GM19328 (cell line): ENCODE data around the gene EPG5.
"Not testable (repeated sequence)": the region's sequence is repeated elsewhere in the genome, so short reads cannot be mapped to it uniquely, and the experiment has no call there.

Source experiments
- ATAC-seq: cut with Tn5 transposase; IDR thresholded peaks from one replicate; pipeline ENCODE4 v1.9.1; 2021; ENCODE audit warnings: mild to moderate bottlenecking, moderate library complexity; ENCODE audit not compliant: unreplicated experiment

EPG5 gene

DNA sequence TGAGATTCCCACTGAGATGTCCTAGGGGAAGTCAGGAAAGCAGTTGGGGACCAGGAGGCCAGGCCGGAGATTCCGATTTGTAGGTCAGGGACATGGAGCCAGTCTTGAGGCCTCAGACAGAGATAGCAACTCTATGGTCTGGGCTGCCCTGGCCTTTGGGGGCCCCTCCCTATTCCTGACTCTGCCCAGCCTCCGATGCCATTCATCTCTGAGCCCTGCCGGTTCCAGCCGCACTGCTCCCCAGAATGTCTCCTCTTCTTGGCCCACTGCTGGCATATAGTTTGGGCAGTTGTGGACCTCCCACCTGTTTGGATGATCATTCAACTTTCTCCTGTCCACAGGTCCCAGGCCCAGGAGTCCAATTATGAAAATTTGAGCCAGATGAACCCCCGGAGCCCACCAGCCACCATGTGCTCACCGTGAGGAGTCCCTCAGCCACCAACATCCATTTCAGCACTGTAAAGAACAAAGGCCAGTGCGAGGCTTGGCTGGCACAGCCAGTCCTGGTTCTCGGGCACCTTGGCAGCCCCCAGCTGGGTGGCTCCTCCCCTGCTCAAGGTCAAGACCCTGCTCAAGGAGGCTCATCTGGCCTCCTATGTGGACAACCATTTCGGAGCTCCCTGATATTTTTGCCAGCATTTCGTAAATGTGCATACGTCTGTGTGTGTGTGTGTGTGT, 125.2 kb downstream of the EPG5 start:
- ATAC-seq, result no peak

DNA sequence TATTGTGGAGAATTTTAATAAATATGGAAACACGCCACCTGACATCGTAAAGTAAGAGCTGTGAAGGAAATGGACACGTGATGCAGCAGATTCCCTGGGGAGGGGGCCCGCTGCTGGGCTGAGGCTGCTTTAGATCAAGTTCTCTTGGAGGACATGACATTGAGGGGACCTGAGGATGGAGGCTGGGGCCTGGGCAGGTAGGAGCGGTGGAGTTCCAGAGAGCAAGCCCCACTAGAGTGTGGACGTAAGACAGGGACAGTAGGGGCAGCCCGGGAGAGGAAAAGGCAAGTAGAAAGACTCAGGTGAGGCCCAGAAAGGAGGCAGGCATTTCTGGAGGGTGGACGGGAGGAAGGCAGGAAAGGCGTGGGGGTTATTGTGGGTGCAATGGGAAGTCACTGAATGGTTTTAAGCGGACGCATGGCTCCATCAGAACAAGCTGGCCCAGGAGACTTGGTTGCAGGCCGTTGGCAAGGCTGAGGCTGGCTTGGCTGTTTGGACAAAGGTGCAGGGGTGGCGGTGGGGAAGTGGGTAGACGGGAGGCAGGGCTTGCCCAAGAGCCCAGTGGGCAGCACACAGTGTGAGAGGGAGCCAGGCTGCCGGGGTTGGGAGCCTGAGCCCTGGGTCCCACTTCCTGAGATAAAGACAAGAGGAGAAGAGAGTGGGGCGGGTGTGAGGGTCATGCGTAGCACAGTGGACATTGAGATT, 125.9 kb downstream of the EPG5 start:
- ATAC-seq, result no peak

DNA sequence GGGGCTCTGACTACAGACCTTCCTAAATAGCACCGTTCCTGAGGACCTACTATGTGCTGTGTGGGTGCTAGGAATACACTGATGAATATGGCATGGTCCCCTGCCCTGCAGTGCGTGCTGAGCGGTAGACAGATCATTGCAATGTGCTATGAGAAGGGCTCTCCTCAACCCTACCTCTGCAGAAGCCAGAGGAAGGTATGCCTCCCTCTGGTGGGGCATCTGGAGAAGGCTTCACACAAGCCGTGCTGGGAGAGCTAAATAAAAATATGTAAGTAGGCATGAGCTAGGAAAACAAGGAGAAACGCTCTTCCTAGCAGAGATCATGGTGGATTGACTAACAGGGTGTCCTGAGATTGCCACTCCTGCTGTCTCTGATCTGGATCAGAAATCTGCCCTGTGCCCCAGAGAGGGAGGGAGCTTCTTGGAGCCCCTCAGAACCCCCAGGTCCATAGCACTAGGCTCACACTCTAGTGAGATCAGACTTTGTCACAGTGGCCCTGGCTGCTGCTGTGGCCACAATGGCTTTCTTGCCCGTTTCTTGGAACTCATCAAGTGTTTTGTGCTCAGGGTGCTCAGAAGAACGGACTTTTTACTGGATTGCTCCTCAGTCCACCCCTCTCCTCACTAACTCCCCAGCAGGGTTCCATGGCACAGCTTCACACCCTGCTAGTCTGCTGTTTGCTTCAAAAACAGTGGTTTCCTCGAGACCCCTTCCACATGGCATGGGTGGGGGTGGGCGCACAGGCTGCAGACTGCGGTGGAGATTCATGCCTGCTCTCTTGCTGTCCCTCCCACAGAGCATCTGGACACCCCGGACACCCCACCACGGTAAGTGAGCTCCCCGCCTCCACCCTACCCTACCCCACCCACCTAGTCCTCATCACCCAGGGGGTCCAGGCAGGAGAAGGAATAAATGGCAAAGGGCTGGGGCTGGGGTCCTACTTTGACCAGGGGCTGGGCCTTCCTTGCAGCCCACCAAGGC, 127.4 kb downstream of the EPG5 start:
- ATAC-seq, result no peak

DNA sequence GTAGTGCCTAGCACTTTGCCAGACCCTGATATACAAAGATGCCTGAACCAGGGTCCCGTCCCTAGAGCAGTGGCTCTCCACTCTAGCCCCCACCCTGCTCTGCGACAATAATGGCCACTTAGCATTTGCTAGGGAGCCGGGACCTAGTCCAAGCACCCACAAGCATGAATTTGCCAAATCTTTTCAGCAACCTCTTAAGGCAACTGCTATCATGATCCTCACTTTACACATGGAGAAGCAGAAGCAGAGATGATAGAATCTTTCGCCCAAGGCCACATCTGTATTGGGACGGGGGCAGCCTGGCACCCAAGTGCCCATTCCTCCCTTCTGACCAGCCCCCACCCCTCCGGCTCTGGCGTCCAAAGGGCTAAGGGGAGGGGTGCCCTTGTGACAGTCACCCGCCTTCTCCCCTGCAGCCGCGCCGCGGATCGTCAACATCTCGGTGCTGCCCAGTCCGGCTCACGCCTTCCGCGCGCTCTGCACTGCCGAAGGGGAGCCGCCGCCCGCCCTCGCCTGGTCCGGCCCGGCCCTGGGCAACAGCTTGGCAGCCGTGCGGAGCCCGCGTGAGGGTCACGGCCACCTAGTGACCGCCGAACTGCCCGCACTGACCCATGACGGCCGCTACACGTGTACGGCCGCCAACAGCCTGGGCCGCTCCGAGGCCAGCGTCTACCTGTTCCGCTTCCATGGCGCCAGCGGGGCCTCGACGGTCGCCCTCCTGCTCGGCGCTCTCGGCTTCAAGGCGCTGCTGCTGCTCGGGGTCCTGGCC, 128.6 kb downstream of the EPG5 start:
- no peak for ATAC-seq

DNA sequence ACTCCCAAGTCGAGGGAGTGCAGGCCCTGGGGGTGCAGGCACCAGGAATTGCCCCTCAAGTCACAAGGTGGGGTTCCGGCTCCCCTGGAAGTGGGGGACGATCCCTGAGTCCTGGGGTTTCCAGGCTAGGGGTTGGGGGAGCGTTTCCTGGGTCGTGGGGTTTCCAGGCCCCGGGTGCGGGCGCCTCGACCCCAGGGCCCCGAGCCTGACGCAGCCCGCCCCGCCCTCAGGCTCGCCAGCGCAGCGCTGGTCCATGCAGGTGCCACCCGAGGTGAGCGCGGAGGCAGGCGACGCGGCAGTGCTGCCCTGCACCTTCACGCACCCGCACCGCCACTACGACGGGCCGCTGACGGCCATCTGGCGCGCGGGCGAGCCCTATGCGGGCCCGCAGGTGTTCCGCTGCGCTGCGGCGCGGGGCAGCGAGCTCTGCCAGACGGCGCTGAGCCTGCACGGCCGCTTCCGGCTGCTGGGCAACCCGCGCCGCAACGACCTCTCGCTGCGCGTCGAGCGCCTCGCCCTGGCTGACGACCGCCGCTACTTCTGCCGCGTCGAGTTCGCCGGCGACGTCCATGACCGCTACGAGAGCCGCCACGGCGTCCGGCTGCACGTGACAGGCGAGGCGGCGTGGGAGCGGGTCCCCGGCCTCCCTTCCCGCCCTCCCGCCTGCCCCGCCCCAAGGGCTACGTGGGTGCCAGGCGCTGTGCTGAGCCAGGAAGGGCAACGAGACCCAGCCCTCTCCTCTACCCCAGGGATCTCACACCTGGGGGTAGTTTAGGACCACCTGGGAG, 129.7 kb downstream of the EPG5 start:
- ATAC-seq, result no peak

DNA sequence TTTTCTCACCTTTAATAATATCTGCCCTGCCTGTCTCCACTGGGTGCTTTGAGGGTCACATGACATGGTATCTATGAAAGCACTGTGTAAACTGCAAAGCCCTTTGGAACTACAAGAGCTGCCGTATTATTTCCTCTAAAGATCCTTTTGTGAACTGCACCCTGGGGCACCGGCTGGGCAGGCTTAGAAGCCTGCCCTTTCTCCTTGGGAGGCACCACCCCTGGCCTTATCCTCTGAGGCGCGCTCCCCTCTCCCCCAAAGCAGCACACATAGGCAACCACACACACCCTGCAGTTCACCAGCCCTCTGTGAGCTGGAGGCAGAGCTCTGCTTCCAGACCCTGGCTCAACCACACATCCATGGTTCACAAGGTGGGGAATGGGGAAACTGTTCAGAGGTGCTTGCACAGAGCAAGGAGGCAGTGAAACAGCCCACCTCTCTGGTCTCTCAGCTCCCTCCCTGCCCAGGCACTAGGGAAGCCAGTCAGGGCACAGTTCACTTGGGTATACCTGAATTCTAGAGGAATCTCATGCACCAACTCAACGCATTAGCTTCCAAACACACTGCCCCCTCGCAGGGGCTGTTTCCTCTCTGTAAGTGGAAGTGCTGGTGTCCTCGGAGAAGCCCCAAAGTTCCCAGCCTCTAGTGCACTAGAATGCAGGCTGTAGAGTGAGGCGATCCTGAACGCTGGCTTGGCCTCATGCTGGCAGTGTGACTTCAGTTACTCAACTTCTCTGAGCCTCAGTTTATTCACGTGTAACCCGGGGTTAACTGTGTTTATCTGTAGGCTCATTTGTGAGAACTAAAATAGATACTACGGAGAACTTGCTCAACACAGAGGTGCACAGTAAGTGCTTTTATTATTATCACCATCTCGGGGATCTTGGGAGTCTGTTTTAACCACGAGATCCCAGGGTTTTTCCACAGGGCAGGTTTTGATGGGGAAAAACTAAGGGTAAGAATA, 130.6 kb downstream of the EPG5 start:
- no peak for ATAC-seq

DNA sequence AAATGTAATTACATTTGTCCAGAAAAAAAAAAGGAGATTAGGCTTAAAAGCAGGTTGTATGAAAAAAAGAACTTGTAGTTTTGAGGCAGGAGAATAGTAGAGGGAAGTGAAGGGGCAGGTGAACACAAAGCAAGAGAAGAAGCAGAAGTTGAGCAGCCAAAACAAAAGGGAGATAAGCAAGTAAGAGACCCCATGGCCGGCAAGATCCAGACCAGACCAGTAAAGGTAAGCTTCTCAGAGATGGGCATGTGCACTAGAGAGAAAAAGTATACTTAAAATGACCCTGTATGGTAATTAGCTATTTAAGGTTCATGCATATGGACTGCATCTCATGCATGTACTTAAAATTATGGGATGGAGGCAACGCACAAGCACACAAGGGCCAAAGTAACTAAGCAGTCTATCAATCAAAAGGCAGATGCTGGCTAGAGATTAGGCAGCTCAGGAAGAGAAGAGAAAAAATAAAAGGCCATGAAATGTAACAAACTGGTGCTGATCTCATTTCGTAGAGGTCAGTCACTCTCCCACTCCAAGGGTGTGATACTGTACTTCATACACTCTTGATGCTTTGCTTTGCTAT, 132.0 kb downstream of the EPG5 start:
- no peak for ATAC-seq

DNA sequence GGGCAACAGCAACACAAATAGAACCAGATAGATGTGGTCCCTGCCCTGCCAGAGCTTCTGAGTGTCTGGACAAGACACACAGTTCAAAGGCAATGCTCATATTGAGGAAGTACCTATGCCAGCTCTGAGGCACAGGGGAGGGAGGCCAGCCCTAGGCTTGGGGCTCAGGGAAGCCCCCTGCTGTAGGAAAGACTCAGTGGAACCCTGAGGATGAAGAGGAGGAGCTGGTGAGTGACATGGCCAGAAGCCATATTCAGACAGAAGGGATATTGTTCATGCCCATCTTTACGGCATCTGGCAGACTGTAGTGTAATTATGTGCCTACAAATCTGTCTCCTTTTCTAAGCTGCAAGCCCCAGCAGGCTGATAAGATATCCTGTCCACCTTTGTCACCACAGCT, 132.8 kb downstream of the EPG5 start:
- no peak for ATAC-seq

DNA sequence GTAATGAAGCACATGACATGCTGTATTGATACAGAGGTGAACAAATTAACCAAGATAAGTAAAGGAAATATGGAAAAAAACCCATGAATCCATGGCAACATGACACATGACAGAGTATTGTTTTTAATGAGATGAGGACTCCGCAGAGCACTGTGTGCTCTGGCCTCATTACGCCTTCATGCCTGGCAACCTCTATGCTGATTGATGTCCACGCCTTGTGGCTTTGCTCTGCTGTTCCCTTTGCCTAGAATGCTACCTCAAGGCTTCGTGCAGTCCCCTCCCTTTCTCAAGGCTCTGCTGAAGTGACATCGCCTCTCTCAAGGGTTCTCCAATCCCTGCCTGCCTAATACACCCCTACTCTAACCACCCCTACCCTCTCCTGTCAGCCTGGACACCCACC, 133.3 kb downstream of the EPG5 start:
- no peak for ATAC-seq

DNA sequence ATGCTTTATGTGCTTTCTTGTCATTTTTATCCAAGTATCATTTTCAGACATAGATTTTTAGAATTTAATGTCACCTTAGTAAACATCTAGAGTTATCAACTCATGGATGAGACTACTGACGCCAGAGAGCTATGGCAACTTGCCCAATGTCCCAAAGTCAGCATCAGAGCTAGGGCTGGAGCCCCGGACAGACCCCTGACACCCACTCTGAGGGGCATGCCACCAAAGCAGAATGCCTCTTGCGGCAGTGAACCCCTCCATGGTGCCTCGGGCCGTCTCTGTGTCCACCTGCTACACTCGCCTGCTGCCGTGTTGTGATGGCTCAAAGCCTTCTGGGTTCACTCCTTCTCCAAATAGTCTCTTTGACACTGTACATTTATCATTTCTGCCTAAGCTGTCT, 136.2 kb downstream of the EPG5 start:
- ATAC-seq, result no peak

DNA sequence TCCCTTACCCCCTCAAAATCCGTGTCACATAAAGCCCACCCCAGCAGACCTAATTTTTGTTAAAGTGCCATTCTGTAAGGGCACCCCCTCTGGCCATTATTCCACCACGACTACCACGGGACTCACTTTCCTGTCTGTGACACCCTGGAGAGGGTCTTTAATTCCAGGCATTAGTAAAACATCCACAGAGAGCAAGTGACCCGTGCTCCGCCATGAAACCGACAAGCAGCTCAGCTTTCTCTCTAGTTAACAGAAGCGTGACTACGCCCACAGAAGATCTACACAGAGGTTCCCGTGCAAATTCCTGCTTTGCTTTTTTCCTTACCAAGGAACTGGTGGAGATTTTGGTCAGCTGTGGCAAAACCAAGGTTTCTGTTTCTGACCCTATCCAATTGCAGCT, 137.3 kb downstream of the EPG5 start:
- no peak for ATAC-seq

DNA sequence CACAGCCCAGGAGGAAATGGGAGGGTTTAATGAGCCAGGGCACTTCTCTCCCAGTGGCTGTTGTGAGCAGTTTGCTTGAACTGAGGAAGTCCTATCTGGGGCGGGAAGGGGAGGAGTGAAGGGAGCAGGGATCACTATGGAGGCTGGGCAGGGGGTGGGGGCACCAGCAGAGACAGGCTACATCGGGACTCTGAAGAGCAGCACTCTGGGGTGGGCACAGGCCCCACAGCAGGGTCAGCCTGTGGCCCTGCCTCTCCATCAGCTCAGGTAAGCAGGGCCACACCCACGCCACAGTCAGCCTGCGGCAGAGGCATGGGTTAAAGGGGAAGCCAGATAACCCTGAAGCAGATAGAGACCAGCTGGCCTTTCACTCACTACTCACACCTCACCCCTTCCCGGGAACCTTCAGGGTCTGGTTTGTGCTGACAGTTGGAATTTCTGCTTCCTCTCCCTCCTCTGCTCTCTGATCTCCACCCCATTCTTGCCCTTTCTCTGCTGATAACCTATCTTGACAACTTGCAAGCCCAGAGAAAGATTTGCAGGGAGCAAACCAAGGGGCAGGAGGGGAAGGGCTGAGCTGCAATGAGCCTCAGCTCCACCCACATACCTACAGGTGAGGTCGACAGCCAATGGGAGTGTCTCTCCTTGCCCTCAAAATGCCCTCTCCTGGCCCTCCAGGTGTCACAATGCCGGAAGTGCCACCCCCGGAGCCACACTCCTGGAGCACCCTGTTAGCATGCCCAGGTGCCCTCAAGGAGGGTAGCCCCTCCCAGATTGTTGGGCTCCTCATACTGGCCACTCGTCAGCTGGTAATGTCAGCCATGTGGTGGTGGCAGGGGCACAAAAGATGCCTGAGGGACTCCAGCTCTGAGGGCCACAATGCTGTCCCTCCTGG, 138.0 kb downstream of the EPG5 start:
- ATAC-seq, result no peak

DNA sequence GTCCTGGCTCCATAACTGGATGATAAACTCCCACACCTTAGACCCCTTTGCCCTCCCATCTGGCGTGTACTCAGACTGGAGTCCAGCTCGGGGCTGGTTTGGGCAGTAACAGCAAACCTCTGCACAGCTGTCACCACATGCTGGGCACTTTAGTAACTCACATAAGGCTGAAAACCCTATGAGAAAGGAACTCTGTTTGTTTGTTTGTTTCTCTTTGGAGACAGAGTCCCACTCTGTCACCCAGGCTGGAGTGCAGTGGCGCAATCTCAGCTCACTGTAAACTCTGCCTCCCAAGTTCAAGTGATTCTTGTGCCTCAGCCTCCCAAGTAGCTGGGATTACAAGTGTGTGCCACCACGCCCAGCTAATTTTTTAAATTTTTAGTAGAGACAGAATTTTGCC, 140.4 kb downstream of the EPG5 start:
- ATAC-seq, result not testable (repeated sequence)

DNA sequence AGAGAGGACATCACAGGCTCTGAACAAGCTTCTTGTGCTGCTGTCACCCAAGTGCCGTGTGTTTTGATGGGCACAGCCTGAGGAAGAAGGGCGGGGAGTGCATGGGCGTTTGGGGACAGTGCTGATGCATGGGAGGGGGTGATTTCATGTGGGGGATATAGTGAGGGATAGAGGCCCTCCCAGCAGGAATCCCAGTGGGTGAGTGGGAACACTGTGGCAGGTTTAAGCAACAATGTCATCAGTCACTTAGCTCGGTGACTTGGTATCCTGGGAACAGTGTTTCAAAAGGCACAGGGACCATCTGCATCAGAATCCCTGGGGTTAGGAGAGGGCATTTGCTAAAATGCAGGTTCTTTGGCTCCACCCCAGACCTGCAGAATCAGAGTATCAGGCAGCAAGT, 141.0 kb downstream of the EPG5 start:
- no peak for ATAC-seq

DNA sequence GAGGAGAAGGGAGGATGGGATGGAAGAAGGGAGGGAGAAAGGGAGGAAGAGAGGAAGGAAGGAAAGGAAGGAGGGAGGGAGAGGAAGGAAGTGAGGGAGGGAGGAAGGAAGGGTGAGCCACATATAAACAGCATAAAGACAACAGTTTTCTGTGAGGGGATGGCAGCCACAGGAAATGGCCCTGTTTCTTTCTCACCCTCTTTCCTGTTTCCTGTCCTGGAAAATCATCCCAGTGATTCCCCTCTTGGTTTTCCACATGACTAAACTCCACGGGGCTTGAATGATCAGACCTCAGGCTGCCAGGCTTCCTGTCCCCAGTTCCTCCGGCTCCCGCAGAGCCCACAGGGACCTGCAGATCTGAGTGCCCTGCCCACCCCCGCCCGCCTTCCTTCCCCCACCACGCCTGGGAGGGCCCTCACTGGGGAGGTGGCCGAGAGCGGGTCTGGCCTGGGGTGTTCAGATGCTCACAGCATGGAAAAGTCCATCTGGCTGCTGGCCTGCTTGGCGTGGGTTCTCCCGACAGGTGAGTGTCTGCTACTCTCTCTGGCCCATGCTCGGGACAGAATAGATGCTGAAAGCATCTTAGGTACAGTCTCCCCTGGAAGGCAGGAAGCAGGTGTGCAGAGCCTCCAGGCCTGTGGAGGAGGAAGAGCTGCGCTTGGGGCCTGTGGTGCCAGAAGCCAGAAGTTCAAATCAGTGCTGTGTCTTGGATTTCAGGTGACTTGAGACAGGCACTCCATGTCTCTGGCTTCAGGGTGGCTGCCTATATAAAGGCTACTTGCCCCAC, 141.7 kb downstream of the EPG5 start, which contains the start of gene SIGLEC15:
Gene SIGLEC15 (plus strand): TSS at position 418 of the 787 bp plus-strand sequence. CDS start 54 bp downstream, at position 472.
- no peak for ATAC-seq

DNA sequence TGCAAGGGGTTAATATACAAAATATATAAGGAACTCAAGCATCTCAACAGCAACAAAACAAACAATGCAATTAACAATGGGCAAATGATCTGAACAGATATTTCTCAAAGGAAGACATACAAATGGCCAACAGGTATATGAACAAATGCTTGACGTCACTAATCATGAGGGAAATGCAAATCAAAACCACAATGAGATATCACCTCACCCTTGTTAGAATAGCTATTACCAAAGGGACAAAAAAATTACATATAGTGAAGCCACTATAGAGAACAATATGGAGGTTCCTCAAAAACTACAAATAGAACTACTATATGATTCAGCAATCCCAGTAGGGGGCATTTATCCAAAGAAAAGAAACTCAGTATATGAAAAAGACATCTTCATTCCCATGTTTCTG, 145.4 kb downstream of the EPG5 start:
- ATAC-seq, result no peak

DNA sequence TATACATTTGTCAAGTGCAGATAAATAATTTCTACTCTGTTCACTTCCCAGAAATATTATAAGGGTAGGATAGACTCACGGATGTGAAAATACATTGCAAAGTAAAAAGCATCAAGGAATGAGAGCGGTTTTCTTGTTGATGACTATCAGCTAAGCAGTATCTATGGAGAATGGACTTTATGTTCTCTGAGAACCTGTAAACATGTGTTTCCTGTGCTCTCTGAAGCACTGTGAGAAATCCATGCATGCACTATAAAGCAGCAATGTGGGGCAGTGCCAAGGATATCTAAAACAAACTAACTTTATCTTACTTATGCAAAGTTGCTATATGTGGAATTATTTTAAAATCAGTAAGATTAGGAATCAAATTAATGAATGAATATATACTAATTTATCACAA, 146.1 kb downstream of the EPG5 start:
- no peak for ATAC-seq
